ENCODE data around the gene RBFA.
"Not testable (repeated sequence)": the region's sequence is repeated elsewhere in the genome, so short reads cannot be mapped to it uniquely, and the experiment has no call there.

The RBFA gene

DNA sequence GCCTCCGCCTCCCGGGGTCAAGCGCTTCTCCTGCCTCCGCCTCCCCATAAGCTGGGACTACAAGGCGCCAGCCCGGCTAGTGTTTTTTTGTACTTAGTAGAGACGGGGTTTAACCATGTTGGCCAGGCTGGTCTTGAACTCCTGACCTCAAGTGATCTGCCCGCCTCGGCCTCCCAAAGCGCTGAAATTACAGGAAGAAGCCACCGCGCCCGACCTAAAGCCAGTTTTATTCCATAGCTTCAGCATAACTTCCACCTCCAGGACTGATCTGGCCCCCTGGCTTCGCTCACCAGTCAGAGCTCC, 45.1 kb upstream of the RBFA start:
- TF ChIP-seq, protein P1, sequence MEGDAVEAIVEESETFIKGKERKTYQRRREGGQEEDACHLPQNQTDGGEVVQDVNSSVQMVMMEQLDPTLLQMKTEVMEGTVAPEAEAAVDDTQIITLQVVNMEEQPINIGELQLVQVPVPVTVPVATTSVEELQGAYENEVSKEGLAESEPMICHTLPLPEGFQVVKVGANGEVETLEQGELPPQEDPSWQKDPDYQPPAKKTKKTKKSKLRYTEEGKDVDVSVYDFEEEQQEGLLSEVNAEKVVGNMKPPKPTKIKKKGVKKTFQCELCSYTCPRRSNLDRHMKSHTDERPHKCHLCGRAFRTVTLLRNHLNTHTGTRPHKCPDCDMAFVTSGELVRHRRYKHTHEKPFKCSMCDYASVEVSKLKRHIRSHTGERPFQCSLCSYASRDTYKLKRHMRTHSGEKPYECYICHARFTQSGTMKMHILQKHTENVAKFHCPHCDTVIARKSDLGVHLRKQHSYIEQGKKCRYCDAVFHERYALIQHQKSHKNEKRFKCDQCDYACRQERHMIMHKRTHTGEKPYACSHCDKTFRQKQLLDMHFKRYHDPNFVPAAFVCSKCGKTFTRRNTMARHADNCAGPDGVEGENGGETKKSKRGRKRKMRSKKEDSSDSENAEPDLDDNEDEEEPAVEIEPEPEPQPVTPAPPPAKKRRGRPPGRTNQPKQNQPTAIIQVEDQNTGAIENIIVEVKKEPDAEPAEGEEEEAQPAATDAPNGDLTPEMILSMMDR (conservative IDR thresholded peaks at IDR 0.05; ENCODE audit: low read depth, low read length), result no peak
- peak overlapping the region; percentile 99 for H3K4me3 ChIP-seq (ENCODE audit: low read depth, low read length)
- no peak for DNase-seq (ENCODE audit: low read depth)

DNA sequence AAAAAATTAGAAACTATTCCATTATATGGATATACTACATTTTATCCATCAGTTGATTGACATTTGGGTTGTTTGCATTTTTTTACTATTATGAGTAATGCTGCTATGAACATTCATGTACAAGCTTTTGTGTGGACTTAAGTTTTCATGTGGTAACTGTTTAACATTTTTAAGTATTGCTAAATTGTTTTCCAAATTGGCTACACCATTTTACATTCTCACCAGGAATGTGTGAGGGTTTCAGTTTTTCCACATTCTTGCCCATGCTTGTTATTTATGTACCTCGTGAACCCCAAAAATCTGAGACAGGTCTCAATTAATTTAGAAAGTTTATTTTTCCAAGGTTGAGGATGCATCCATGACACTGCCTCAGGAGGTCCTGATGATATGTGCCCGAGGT, 42.7 kb upstream of the RBFA start:
- no peak for DNase-seq (ENCODE audit: low read depth)
- TF ChIP-seq, protein P1 (conservative IDR thresholded peaks at IDR 0.05; ENCODE audit: low read depth, low read length), result no peak
- H3K4me3 ChIP-seq (ENCODE audit: low read depth, low read length), result no peak overlapping the region

GRCh38 chr18:79999701-80000100, 34.5 kb upstream of the RBFA start:
- H3K4me3 ChIP-seq (ENCODE audit: low read depth, low read length); DNase-seq (ENCODE audit: low read depth): not testable (repeated sequence)

DNA sequence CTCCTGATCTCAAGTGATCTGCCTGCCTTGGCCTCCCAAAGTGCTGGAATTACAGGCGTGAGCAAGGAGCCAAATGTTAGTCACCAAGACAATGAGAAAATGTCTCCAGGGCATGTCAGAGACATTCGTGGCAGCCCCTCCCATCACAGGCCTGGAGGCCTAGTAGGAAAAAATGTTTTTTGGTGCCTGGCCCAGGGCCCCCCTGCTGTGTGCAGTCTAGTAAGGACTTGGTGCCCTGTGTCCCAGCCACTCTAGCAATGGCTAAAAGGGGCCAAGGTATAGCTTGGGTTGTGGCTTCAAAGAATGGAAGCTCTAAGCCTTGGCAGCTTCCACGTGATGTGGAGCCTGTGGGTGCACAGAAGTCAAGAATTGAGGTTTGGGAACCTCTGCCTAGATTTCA, 33.4 kb upstream of the RBFA start:
- TF ChIP-seq, protein P1 (conservative IDR thresholded peaks at IDR 0.05; ENCODE audit: low read depth, low read length), result no peak
- no peak for DNase-seq (ENCODE audit: low read depth)
- no peak overlapping the region for H3K4me3 ChIP-seq (ENCODE audit: low read depth, low read length)

GRCh38 chr18:80002468-80002867, 31.8 kb upstream of the RBFA start:
- TF ChIP-seq, protein P1 (conservative IDR thresholded peaks at IDR 0.05; ENCODE audit: low read depth, low read length), result no peak
- H3K4me3 ChIP-seq (ENCODE audit: low read depth, low read length), result no peak overlapping the region
- DNase-seq (ENCODE audit: low read depth), result no peak

- TF ChIP-seq, protein P1 (conservative IDR thresholded peaks at IDR 0.05; ENCODE audit: low read depth, low read length), result no peak
- no peak for DNase-seq (ENCODE audit: low read depth)
These were observed 29.5 kb upstream of the RBFA start for GRCh38 chr18:80004600-80005342.

GRCh38 chr18:80006724-80007123, 27.5 kb upstream of the RBFA start:
- TF ChIP-seq, protein P1 (conservative IDR thresholded peaks at IDR 0.05; ENCODE audit: low read depth, low read length), result no peak
- no peak for DNase-seq (ENCODE audit: low read depth)
- no peak overlapping the region for H3K4me3 ChIP-seq (ENCODE audit: low read depth, low read length)

More at GRCh38 chr18:80004600-80005342, 29.5 kb upstream of the RBFA start:
- no peak overlapping the region for H3K4me3 ChIP-seq (ENCODE audit: low read depth, low read length)

Data from choroid plexus epithelial cell (primary cell).